NB4 (cell line): ENCODE measurements around the gene GNG7.

ENCODE experiments used
- DNase-seq: peaks from one replicate; pipeline ENCODE4 v3.0.0; 2010; ENCODE audit warnings: low read depth
- H3K4me3 ChIP-seq: one replicate; pipeline ENCODE4 v1.5.1; 2011; ENCODE audit warnings: mild to moderate bottlenecking, low read depth, low read length, moderate library complexity
- MYC ChIP-seq: IDR thresholded peaks from 2 replicates; pipeline ENCODE4 v1.6.1; 2011; ENCODE audit warnings: low read depth, low read length
- POLR2A ChIP-seq: IDR thresholded peaks from 2 replicates; pipeline ENCODE4 v1.6.1; 2011; ENCODE audit warnings: mild to moderate bottlenecking; ENCODE audit not compliant: insufficient read length; ENCODE audit errors: extremely low read depth
- TF ChIP-seq, protein P1 (sequence below): IDR thresholded peaks from one replicate; pipeline ENCODE4 v1.5.1; 2012; ENCODE audit warnings: low read depth, low read length
- TF ChIP-seq, protein P2 (sequence below): IDR thresholded peaks from 2 replicates; pipeline ENCODE4 v1.6.1; 2011; ENCODE audit warnings: low read depth, low read length

Gene GNG7

DNA sequence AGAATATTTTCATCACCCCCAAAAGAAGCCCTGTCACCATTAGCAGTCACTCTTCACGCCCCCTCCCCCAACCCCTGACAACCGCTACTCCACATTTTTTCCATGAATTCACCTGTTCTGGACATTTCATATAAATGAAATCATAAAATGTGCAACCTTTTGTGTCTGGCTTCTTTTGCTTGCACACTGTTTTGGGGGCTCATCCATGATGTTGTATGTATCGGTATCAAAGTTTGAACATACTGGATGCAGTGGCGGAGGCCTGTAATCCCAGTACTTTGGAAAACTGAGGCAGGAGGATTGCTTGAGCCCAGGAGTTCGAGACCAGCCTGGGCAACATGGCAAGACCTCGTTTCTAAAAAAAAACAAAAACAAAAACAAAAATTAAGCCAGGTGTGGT lies 219.4 kb downstream of the GNG7 start:
- no peak for DNase-seq
- no peak overlapping the region for H3K4me3 ChIP-seq
- TF ChIP-seq MYC (no peak), POLR2A (no peak)
- TF ChIP-seq, protein P1, sequence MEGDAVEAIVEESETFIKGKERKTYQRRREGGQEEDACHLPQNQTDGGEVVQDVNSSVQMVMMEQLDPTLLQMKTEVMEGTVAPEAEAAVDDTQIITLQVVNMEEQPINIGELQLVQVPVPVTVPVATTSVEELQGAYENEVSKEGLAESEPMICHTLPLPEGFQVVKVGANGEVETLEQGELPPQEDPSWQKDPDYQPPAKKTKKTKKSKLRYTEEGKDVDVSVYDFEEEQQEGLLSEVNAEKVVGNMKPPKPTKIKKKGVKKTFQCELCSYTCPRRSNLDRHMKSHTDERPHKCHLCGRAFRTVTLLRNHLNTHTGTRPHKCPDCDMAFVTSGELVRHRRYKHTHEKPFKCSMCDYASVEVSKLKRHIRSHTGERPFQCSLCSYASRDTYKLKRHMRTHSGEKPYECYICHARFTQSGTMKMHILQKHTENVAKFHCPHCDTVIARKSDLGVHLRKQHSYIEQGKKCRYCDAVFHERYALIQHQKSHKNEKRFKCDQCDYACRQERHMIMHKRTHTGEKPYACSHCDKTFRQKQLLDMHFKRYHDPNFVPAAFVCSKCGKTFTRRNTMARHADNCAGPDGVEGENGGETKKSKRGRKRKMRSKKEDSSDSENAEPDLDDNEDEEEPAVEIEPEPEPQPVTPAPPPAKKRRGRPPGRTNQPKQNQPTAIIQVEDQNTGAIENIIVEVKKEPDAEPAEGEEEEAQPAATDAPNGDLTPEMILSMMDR = no peak
- TF ChIP-seq, protein P2, sequence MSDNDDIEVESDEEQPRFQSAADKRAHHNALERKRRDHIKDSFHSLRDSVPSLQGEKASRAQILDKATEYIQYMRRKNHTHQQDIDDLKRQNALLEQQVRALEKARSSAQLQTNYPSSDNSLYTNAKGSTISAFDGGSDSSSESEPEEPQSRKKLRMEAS = no peak

DNA sequence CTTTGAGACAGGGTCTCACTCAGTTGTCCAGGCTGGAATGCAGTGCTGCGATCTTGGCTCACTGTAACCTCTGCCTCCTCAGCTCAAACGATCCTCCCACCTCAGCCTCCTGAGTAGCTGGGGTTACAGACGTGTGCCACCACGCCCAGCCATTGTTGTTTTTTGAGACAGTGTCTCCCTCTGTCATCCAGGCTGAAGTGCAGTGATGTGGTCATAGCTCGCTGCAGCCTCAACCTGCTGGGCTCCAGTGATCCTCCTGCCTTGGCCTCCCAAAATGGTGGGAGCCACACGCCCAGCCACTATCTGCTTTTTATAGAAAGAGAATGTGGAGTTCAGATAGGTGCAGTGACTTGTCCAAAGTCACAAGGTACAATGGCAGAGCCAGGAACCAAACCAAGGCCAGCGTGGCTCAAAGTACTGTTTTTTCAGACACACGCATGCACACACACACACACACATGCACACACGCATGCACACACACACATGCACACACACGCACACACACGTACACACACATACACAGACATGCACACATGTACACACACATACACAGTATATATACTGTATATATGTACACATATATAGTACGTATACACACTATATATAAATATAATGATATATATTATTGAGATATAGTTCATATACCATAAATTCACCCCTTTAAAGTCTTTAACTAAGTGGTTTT lies 220.0 kb downstream of the GNG7 start:
- no peak overlapping the region for H3K4me3 ChIP-seq
- TF ChIP-seq MYC (no peak), POLR2A (no peak)
- TF ChIP-seq, protein P2 = no peak
- TF ChIP-seq, protein P1 = no peak
- no peak for DNase-seq

DNA sequence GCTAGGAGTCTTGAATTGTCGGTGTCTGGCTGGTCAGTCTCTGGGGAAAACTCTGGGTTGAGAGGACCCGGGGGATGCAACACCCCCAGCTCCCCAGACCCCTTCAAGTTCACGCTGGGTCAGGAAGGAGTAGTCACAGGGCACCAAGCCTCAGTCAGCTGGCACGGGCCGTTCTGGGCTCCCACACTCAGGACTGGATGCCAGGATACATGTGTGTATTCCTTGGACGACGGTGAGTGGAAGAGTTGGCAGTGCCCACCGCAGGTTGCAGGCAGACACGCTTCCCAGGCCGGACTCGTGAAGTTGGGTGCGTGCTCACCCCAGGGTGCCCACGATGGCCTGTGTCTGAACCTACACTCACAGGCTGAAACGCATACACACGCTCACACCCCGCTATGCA lies 221.0 kb downstream of the GNG7 start:
- no peak for DNase-seq
- no peak for TF ChIP-seq POLR2A
- TF ChIP-seq, protein P2 = no peak
- TF ChIP-seq, protein P1 = no peak
- TF ChIP-seq MYC = no peak
- no peak overlapping the region for H3K4me3 ChIP-seq

DNA sequence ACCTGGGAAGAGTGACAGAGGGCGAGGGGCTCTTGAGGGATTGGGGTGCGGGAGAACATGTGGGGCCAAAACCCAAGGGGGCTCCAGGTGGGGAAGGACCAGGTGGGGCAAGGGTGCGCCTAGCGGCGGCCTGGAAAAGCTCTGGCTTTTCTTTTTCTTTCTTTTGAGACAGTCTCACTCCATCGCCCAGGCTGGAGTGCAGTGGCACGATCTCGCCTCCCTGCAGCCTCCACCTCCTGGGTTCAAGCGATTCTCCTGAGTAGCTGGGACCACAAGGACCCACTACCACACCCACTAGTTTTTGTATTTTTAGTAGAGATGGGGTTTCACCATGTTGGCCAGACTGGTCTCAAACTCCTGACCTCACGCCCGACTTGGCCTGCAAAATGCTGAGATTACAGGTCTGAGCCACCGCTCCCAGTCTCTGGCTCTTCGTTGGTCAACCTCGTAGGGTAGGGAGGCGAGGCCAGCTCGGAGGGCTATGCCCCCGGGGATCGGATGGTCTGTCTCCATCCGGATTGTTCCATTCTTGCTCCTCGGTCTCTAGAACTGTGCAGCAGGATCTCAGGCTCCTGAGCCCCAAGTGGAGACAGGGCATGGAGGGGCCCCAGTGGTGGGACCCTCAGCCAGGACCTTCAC lies 222.8 kb downstream of the GNG7 start:
- H3K4me3 ChIP-seq = no peak overlapping the region
- no peak for DNase-seq
- TF ChIP-seq, protein P1 = no peak
- TF ChIP-seq MYC (no peak), POLR2A (no peak)
- TF ChIP-seq, protein P2 = no peak

DNA sequence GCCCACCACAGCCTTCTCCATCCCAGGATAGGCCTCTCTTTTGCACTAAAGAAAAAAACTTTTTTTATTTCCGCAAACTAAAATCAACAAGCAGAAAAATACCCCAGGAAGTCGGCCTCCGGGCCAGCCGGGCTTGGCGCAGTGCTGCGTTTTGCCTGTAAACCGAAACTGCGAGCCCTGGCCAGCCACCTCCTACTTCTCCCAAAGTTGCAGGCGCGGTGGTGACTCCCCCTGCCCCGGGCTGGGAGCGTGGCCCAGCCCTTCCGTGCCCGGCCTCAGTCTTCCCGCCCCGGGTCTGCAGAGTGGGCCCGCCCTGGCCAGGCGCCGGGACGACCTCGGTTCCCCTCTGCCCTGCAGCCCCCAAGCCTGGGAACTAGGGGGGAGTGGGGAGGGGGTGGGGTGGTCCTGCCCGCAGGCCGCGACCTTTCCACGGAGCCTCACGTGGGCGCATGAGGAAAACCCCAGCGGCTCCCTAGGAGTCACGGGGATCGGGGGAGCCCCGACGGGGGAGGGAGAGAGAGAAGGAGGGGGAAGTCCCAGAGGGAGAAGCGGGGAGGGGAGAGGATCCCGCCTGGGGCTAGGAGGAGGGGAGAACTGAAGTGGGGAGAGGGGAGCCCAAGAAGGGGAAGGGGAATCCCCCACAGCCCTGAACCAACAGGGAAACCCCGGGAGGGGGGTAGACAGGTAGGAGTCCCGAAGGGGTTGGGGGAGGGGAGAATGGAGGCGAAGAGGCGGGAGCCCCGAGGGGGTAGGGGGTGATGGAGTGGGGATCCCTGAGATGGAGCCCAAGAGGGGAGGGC lies 223.5 kb downstream of the GNG7 start:
- peak; percentile 82 for DNase-seq
- peak overlapping the region; percentile 53 for H3K4me3 ChIP-seq
- TF ChIP-seq, protein P2 = no peak
- no peak for TF ChIP-seq MYC
- no peak for TF ChIP-seq POLR2A
- TF ChIP-seq, protein P1 = no peak
